AG04450 (cell line): Measurements from ENCODE around the gene VSTM5. TPM values are rescaled to one million over a fixed set of nuclear protein-coding genes. Genes with fewer than 3 reads are reported as not detected.
"Not testable (repeated sequence)": the region's sequence is repeated elsewhere in the genome, so short reads cannot be mapped to it uniquely, and the experiment has no call there.

ENCODE experiments used
- CTCF ChIA-PET: fragments of 300-600, 350-600 bp; formaldehyde crosslinking; extraction: SDS; loops from one replicate; lab custom pipeline; 2022; ENCODE audit warnings: antibody characterized with exemption, inconsistent platforms; lab: Charles Lee
- POLR2A ChIA-PET: fragments of 350-600 bp; formaldehyde crosslinking; extraction: SDS; loops from one replicate; lab custom pipeline; 2021; ENCODE audit warnings: antibody characterized with exemption, inconsistent platforms; lab: Yijun Ruan, JAX
- DNase-seq: peaks from one replicate; pipeline ENCODE4 v3.0.0-alpha.2; 2011; ENCODE audit warnings: low read depth, low spot score
- H3K27ac ChIP-seq: one replicate; pipeline ENCODE4 v1.5.1; 2012; ENCODE audit warnings: low read depth, low read length, control low read depth
- H3K27me3 ChIP-seq: one replicate; pipeline ENCODE4 v1.6.0; 2012; ENCODE audit warnings: low read length; ENCODE audit not compliant: control insufficient read depth, insufficient read depth
- H3K4me3 ChIP-seq: 2 replicates; pipeline ENCODE4 v1.5.1; 2011; ENCODE audit warnings: mild to moderate bottlenecking, low read depth, low read length, control low read depth
- H3K9me3 ChIP-seq: 2 replicates; pipeline ENCODE4 v1.5.1; 2012; ENCODE audit warnings: low read length; ENCODE audit not compliant: control insufficient read depth, insufficient read depth
- CTCF ChIP-seq: IDR thresholded peaks from 2 replicates; pipeline ENCODE4 v1.5.1; 2011; ENCODE audit warnings: low read depth, low read length, control low read depth, inconsistent platforms
- polyA plus RNA-seq: library from polyadenylated mRNA; depleted of rRNA; stranded (reverse); fragments of >200 nt; gene quantifications from 2 replicates; pipeline ENCODE4 v1.2.3, GENCODE V29; 2011

Gene VSTM5
- polyA plus RNA-seq, 1 experiment, result 0.57 TPM

- no peak for TF ChIP-seq CTCF
- Histone ChIP-seq H3K4me3 (no peak overlapping the region), H3K27ac (no peak overlapping the region), H3K9me3 (no peaks in the 10 kb centered on the region), H3K27me3 (no peaks in the 10 kb centered on the region)
- CTCF ChIA-PET, result interaction anchor here (4.7 kb wide), 1 partner anchor 20 kb away, joined by 13 read pairs; no protein-coding TSS in a partner anchor
- DNase-seq, result no peak
- POLR2A ChIA-PET, result no interaction called here
Observed at GRCh38 chr11:93875637-93876036, 25.2 kb upstream of the VSTM5 start.

GRCh38 chr11:93871526-93871925, 21.1 kb upstream of the VSTM5 start:
- peaks cover 2% of the 10 kb centered on the region for H3K27me3 ChIP-seq
- H3K4me3 ChIP-seq, result no peak overlapping the region
- TF ChIP-seq CTCF, result no peak
- no peak overlapping the region for H3K27ac ChIP-seq
- ChIA-PET POLR2A (no interaction called here), CTCF (interaction anchor here (1.8 kb wide), 1 partner anchor 24 kb away, joined by 3 read pairs; no protein-coding TSS in a partner anchor)
- no peak for DNase-seq
- no peaks in the 10 kb centered on the region for H3K9me3 ChIP-seq

GRCh38 chr11:93870616-93871015, 20.2 kb upstream of the VSTM5 start:
- TF ChIP-seq CTCF, result no peak
- ChIA-PET POLR2A (no interaction called here), CTCF (interaction anchor here (1.8 kb wide), 1 partner anchor 25 kb away, joined by 3 read pairs; no protein-coding TSS in a partner anchor)
- Histone ChIP-seq H3K27ac (no peak overlapping the region), H3K27me3 (peaks cover 2% of the 10 kb centered on the region), H3K9me3 (no peaks in the 10 kb centered on the region), H3K4me3 (no peak overlapping the region)
- no peak for DNase-seq

DNA sequence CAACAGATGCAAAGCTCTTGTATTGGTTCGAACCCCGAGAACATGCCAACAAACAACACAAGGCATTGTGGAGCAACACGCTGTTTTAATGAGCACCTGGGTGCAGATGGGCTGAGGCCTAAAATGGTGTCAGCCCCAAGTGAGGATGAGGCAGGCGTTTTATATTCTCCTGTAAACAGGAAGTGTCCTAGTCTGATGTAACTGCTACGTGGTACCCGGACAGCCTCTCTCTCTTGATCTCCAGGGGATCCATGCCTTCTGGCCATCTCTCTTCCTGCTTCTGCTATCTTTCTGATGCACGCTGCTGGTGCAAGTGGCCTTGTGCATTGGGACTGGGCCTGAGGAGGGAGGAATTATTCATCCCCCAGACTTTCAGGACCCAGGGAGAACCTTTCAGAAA, 19.4 kb upstream of the VSTM5 start:
- TF ChIP-seq CTCF, result no peak
- POLR2A ChIA-PET, result no interaction called here
- H3K9me3 ChIP-seq, result no peaks in the 10 kb centered on the region
- no peak overlapping the region for H3K27ac ChIP-seq
- H3K27me3 ChIP-seq, result peaks cover 7% of the 10 kb centered on the region
- H3K4me3 ChIP-seq, result no peak overlapping the region
- no peak for DNase-seq
- CTCF ChIA-PET, result interaction anchor here (1.8 kb wide), 1 partner anchor 26 kb away, joined by 3 read pairs; no protein-coding TSS in a partner anchor

DNA sequence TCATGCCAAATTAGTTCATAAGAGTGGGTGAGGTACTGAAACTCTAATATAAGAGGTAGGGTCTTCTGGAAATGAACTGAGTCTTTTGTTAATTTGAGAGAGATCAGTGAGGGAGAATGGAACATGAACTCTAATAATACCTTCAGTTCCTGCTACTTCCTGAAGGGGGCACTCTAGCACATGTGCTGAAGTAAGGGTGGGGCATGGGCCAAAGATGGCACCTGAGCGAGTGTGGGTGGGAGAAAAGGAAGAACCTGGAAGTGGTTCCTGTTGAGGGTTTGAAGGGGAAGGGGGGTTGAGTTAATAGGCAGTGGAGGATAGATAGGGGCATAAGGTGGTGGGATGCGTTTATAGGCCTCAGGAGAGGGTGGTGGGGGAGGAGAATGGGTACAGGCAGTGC, 18.0 kb upstream of the VSTM5 start:
- H3K27ac ChIP-seq, POLR2A ChIA-PET, H3K27me3 ChIP-seq, H3K9me3 ChIP-seq, H3K4me3 ChIP-seq, DNase-seq, CTCF ChIA-PET: not testable (repeated sequence)
- TF ChIP-seq CTCF, result peak; percentile 23
